ENCODE measurements around the gene TMEM192. TPM values are rescaled to one million over a fixed set of nuclear protein-coding genes. Genes with fewer than 3 reads are reported as not detected.
A peak's percentile ranks its signal among the peaks of the same experiment; 100 is the strongest.

TMEM192 gene
- total and polyA plus RNA-seq, 2 donors (not counting 1 experiment from before 2014, with no cell fraction given) = 7.7 to 13.3 TPM

DNA sequence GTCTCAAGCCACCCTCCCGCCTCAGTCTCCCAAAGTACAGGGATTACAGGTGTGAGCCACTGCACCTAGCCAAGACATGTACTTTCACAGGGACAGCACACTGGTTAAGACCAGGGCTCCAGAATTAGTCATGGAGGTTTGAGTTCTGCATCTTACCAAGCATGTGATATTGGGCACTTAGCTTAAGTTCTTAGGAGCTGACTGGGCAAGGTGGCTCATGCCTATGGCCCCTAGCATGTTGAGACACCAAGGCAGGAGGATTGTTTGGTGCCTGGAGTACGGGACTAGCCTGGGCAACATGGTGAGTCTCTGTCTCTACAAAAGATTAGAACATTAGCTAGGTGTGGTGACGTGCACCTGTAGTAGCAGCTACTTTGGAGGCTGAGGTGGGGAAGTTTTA is 2.6 kb upstream of the TMEM192 start:
- ATAC-seq (ENCODE audit: low read depth) (no peak), DNase-seq (no peak)
- H4K20me1 ChIP-seq (ENCODE audit: control insufficient read depth, insufficient read depth, low read length, poor library complexity, severe bottlenecking) = no peaks in the 10 kb centered on the region
- no peak overlapping the region for H3K27ac ChIP-seq (ENCODE audit: low read length in 2 of 2)
- H3K79me2 ChIP-seq (ENCODE audit: control insufficient read depth, insufficient read depth, low read length) = peaks cover 20% of the 10 kb centered on the region
- no peak overlapping the region for H3K9ac ChIP-seq (ENCODE audit: low read length)
- H3K27me3 Mint-ChIP-seq = peaks cover 13% of the 10 kb centered on the region
- H3K27me3 ChIP-seq (replicated peaks in 1 of 4; ENCODE audit: control extremely low read depth in 1 of 4, control insufficient read depth in 3 of 4, insufficient read depth in 4 of 4, low read length in 3 of 4) = peaks cover 0 to 3% (median 0%) of the 10 kb centered on the region in 4 experiments
- no peak overlapping the region for H3K27ac Mint-ChIP-seq
- ChIA-PET POLR2A (no interaction called here), CTCF (interaction anchor here (1.2 kb wide), 1 partner anchor 11 kb away, joined by 4 read pairs; no protein-coding TSS in a partner anchor)
- H3K36me3 ChIP-seq (replicated peaks in 1 of 2; ENCODE audit: control extremely low read depth in 1 of 2, control insufficient read depth in 1 of 2, extremely low read depth in 1 of 2, insufficient read depth in 2 of 2, low read length in 1 of 2) = no peaks in the 10 kb centered on the region
- no peaks in the 10 kb centered on the region for H3K9me3 ChIP-seq (ENCODE audit: control extremely low read depth in 1 of 3, control insufficient read depth in 2 of 3, insufficient read depth in 1 of 3, low read length in 2 of 3)
- no peak overlapping the region for H3K4me3 Mint-ChIP-seq
- no peak overlapping the region for H3K4me2 ChIP-seq (replicated peaks; ENCODE audit: low read depth, low read length, poor library complexity, severe bottlenecking)
- TF ChIP-seq, protein P1, sequence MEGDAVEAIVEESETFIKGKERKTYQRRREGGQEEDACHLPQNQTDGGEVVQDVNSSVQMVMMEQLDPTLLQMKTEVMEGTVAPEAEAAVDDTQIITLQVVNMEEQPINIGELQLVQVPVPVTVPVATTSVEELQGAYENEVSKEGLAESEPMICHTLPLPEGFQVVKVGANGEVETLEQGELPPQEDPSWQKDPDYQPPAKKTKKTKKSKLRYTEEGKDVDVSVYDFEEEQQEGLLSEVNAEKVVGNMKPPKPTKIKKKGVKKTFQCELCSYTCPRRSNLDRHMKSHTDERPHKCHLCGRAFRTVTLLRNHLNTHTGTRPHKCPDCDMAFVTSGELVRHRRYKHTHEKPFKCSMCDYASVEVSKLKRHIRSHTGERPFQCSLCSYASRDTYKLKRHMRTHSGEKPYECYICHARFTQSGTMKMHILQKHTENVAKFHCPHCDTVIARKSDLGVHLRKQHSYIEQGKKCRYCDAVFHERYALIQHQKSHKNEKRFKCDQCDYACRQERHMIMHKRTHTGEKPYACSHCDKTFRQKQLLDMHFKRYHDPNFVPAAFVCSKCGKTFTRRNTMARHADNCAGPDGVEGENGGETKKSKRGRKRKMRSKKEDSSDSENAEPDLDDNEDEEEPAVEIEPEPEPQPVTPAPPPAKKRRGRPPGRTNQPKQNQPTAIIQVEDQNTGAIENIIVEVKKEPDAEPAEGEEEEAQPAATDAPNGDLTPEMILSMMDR (IDR thresholded peaks at IDR 0.05) = no peak
- TF ChIP-seq EZH2 (IDR thresholded peaks at IDR 0.05; ENCODE audit: borderline replicate concordance, insufficient read depth, low read depth, low read length, poor library complexity, severe bottlenecking) = no peak
- intact Hi-C loops (cut with micrococcal nuclease) = loop anchor here (10.0 kb wide), 1 partner anchor 1950 kb away; the partner anchor contains the start of gene NAF1
- H3K4me1 ChIP-seq (ENCODE audit: control insufficient read depth in 2 of 2, insufficient read depth in 2 of 2, low read length in 2 of 2) = peaks cover 9 to 11% of the 10 kb centered on the region in 2 donors
- no peak overlapping the region for H2AFZ ChIP-seq (ENCODE audit: insufficient read depth, low read depth, low read length, poor library complexity, severe bottlenecking)
- no peaks in the 10 kb centered on the region for H3K9me3 Mint-ChIP-seq (ENCODE audit: insufficient read depth)
- no peak overlapping the region for H3K4me3 ChIP-seq (ENCODE audit: control extremely low read depth in 1 of 5, extremely low read depth in 1 of 5, insufficient read depth in 1 of 5, low read depth in 2 of 5, low read length in 4 of 5)
- WGBS (ENCODE audit: insufficient coverage) = 86% methylated on average over 2 of the region's 3 CpGs
- H3K4me1 Mint-ChIP-seq = peaks cover 13% of the 10 kb centered on the region

DNA sequence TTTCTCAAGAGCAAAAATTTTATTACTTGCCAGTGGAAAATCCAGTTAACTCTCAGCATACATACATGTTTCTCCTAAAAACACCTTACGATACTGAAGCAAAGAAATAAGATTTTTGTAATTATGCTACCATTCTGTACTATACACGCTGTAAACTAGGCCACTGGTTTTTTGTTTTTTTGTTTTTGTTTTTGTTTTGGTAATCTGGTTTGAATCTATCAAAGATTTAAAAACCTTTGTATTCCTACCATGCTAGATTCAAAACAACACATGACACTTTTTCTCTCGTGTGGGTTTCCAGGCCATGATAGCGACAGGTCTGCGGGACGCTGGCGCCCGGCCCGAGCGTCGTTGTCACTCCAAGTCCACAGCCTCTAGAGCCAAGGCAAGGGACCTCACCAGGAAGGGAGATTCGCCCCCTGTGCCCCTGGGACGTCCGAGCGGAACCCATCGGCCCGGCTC is 723 bp downstream of the TMEM192 start:
- Mint-ChIP-seq H3K9me3 (ENCODE audit: insufficient read depth) (no peaks in the 10 kb centered on the region), H3K4me3 (peak overlapping the region; percentile 98), H3K27ac (peak overlapping the region; percentile 94), H3K4me1 (peaks cover 15% of the 10 kb centered on the region), H3K27me3 (peaks cover 3% of the 10 kb centered on the region)
- H3K36me3 ChIP-seq (replicated peaks in 1 of 2; ENCODE audit: control extremely low read depth in 1 of 2, control insufficient read depth in 1 of 2, extremely low read depth in 1 of 2, insufficient read depth in 2 of 2, low read length in 1 of 2) = no peaks in the 10 kb centered on the region
- H3K9me3 ChIP-seq (ENCODE audit: control extremely low read depth in 1 of 3, control insufficient read depth in 2 of 3, insufficient read depth in 1 of 3, low read length in 2 of 3) = no peaks in the 10 kb centered on the region
- H3K27ac ChIP-seq (ENCODE audit: low read length in 2 of 2) = peak overlapping the region; percentile 75 to 92
- H3K4me1 ChIP-seq (ENCODE audit: control insufficient read depth in 2 of 2, insufficient read depth in 2 of 2, low read length in 2 of 2) = peaks cover 9 to 11% of the 10 kb centered on the region in 2 donors
- peak overlapping the region; percentile 68 to 91 (median 89) for H3K4me3 ChIP-seq (ENCODE audit: control extremely low read depth in 1 of 5, extremely low read depth in 1 of 5, insufficient read depth in 1 of 5, low read depth in 2 of 5, low read length in 4 of 5)
- peak overlapping the region; percentile 76 for H3K4me2 ChIP-seq (replicated peaks; ENCODE audit: low read depth, low read length, poor library complexity, severe bottlenecking)
- ChIA-PET CTCF (interaction anchor here (0.7 to 2.6 kb wide), 5 partner anchors 10 to 215 kb away, joined by 4 to 14 read pairs (median 8); partner anchors contain the start of gene MSMO1), POLR2A (interaction anchor here (1.5 kb wide), 1 partner anchor 215 kb away, joined by 9 read pairs; the partner anchor contains the start of gene MSMO1)
- no peak for DNase-seq
- H2AFZ ChIP-seq (ENCODE audit: insufficient read depth, low read depth, low read length, poor library complexity, severe bottlenecking) = peak overlapping the region; percentile 97
- H3K79me2 ChIP-seq (ENCODE audit: control insufficient read depth, insufficient read depth, low read length) = peaks cover 50% of the 10 kb centered on the region
- TF ChIP-seq, protein P1 (IDR thresholded peaks at IDR 0.05) = no peak
- no peak for TF ChIP-seq EZH2 (IDR thresholded peaks at IDR 0.05; ENCODE audit: borderline replicate concordance, insufficient read depth, low read depth, low read length, poor library complexity, severe bottlenecking)
- intact Hi-C loops (cut with micrococcal nuclease) = loop anchor here (1.0 to 10.0 kb wide), 8 partner anchors 19 to 1947 kb away; partner anchors contain the start of genes KLHL2, MSMO1 and NAF1
- H3K9ac ChIP-seq (ENCODE audit: low read length) = peak overlapping the region; percentile 90
- no peak for ATAC-seq (ENCODE audit: low read depth)
- no peaks in the 10 kb centered on the region for H3K27me3 ChIP-seq (replicated peaks in 1 of 4; ENCODE audit: control extremely low read depth in 1 of 4, control insufficient read depth in 3 of 4, insufficient read depth in 4 of 4, low read length in 3 of 4)
- WGBS (ENCODE audit: insufficient coverage) = under 1% methylated on average over 15 of the region's 17 CpGs
- no peaks in the 10 kb centered on the region for H4K20me1 ChIP-seq (ENCODE audit: control insufficient read depth, insufficient read depth, low read length, poor library complexity, severe bottlenecking)
